ENCODE measurements around the gene LYPD6B. TPM values are rescaled to one million over a fixed set of nuclear protein-coding genes. Genes with fewer than 3 reads are reported as not detected.

LYPD6B gene
- total RNA-seq, 1 donor from 2014 or later, result not detected

- Mint-ChIP-seq H3K4me1 (no peaks in the 10 kb centered on the region), H3K9me3 (no peaks in the 10 kb centered on the region), H3K4me3 (no peak overlapping the region), H3K36me3 (ENCODE audit: low read depth) (no peaks in the 10 kb centered on the region), H3K27ac (ENCODE audit: unreplicated experiment) (no peak overlapping the region), H3K27me3 (ENCODE audit: low read depth) (no peaks in the 10 kb centered on the region)
- DNase-seq (ENCODE audit: low read depth, low spot score), result no peak
- TF ChIP-seq CTCF (conservative IDR thresholded peaks at IDR 0.05), result no peak
Measured at GRCh38 chr2:149093579-149093978, 55.1 kb downstream of the LYPD6B start.

GRCh38 chr2:149094217-149095015, 55.9 kb downstream of the LYPD6B start:
- H3K36me3 Mint-ChIP-seq (ENCODE audit: low read depth), result no peaks in the 10 kb centered on the region
- H3K4me1 Mint-ChIP-seq, result no peaks in the 10 kb centered on the region
- no peak overlapping the region for H3K4me3 Mint-ChIP-seq
- no peaks in the 10 kb centered on the region for H3K27me3 Mint-ChIP-seq (ENCODE audit: low read depth)
- DNase-seq (ENCODE audit: low read depth, low spot score), result no peak
- H3K27ac Mint-ChIP-seq (ENCODE audit: unreplicated experiment), result no peak overlapping the region
- no peak for TF ChIP-seq CTCF (conservative IDR thresholded peaks at IDR 0.05)
- no peaks in the 10 kb centered on the region for H3K9me3 Mint-ChIP-seq

GRCh38 chr2:149098701-149099100, 60.2 kb downstream of the LYPD6B start:
- Mint-ChIP-seq H3K27ac (ENCODE audit: unreplicated experiment) (no peak overlapping the region), H3K27me3 (ENCODE audit: low read depth) (no peaks in the 10 kb centered on the region), H3K36me3 (ENCODE audit: low read depth) (no peaks in the 10 kb centered on the region), H3K4me1 (peaks cover 10% of the 10 kb centered on the region), H3K4me3 (no peak overlapping the region), H3K9me3 (peaks cover 3% of the 10 kb centered on the region)
- TF ChIP-seq CTCF (conservative IDR thresholded peaks at IDR 0.05), result no peak
- no peak for DNase-seq (ENCODE audit: low read depth, low spot score)

GRCh38 chr2:149099298-149099697, 60.8 kb downstream of the LYPD6B start:
- peaks cover 10% of the 10 kb centered on the region for H3K4me1 Mint-ChIP-seq
- no peak for TF ChIP-seq CTCF (conservative IDR thresholded peaks at IDR 0.05)

GRCh38 chr2:149100739-149101699, 62.5 kb downstream of the LYPD6B start:
- Mint-ChIP-seq H3K27ac (ENCODE audit: unreplicated experiment) (no peak overlapping the region), H3K4me3 (no peak overlapping the region), H3K27me3 (ENCODE audit: low read depth) (no peaks in the 10 kb centered on the region), H3K36me3 (ENCODE audit: low read depth) (no peaks in the 10 kb centered on the region), H3K4me1 (peaks cover 10% of the 10 kb centered on the region), H3K9me3 (peaks cover 7% of the 10 kb centered on the region)
- no peak for DNase-seq (ENCODE audit: low read depth, low spot score)
- no peak for TF ChIP-seq CTCF (conservative IDR thresholded peaks at IDR 0.05)

More at GRCh38 chr2:149099298-149099697, 60.8 kb downstream of the LYPD6B start:
- Mint-ChIP-seq H3K4me3 (no peak overlapping the region), H3K36me3 (ENCODE audit: low read depth) (no peaks in the 10 kb centered on the region), H3K27me3 (ENCODE audit: low read depth) (no peaks in the 10 kb centered on the region), H3K27ac (ENCODE audit: unreplicated experiment) (no peak overlapping the region), H3K9me3 (peaks cover 3% of the 10 kb centered on the region)
- no peak for DNase-seq (ENCODE audit: low read depth, low spot score)

Measured in neural crest cell (in vitro differentiated cells).